HepG2 (cell line): ENCODE measurements around the gene NAV1. TPM values are rescaled to one million over a fixed set of nuclear protein-coding genes. Genes with fewer than 3 reads are reported as not detected.

Source experiments
- ATAC-seq: fragments of 200-7000 bp; cut with Tn5 transposase; 3 replicates; pipeline ENCODE4 v1.9.1; 2020; ENCODE audit warnings: mild to moderate bottlenecking, moderate library complexity
- BruUV-seq: library from RNA; stranded (reverse); fragments of 400-500 nt; replicated peaks from 2 replicates; lab custom pipeline; 2021; lab: Mats Ljungman, UMichigan
- CTCF ChIA-PET: fragments of 300-600 bp; formaldehyde crosslinking; extraction: SDS; loops from one replicate; lab custom pipeline; 2021; ENCODE audit warnings: low total read pairs, inconsistent platforms, low intra/inter-chr PET ratio; lab: Yijun Ruan, JAX
- POLR2A ChIA-PET: fragments of 350-600 bp; sonication (Branson Sonifier 250); formaldehyde crosslinking; loops from one replicate; lab custom pipeline; 2020; ENCODE audit warnings: antibody characterized with exemption, inconsistent platforms; lab: Yijun Ruan, JAX
- DNase-seq: peaks from one replicate; pipeline ENCODE4 v3.0.0-alpha.2; 2015; ENCODE audit warnings: low spot score
- FAIRE-seq: peaks from 3 replicates; lab custom pipeline; 2011; peaks lifted over from hg19 to GRCh38; lab: Jason Lieb, UNC
- H2AFZ ChIP-seq: one replicate; pipeline ENCODE4 v1.6.1; 2011; ENCODE audit warnings: low read length, inconsistent platforms
- H3K27ac ChIP-seq: fragments of 300-600 bp; 3 replicates; pipeline ENCODE4 v1.8.0; 2011; ENCODE audit warnings: mixed run types, mild to moderate bottlenecking, mixed read lengths, low read length, inconsistent platforms; ENCODE audit not compliant: insufficient read depth; ENCODE audit errors: extremely low read length
- H3K27me3 ChIP-seq, 2 experiments: fragments of 200-600 bp in 1 of 2; 2 replicates in 1 of 2; 3 replicates in 1 of 2; pipeline versions ENCODE4 v1.6.0 to v1.8.0; 2011; ENCODE audit warnings: low read length in 2 of 2, mild to moderate bottlenecking in 2 of 2, moderate library complexity in 2 of 2, inconsistent platforms in 1 of 2; ENCODE audit not compliant: insufficient read depth in 2 of 2, control insufficient read depth in 1 of 2
- H3K36me3 ChIP-seq, 2 experiments: fragments of 200-600 bp in 1 of 2; replicated peaks in 1 of 2; 2 replicates in 1 of 2; 3 replicates in 1 of 2; pipeline versions ENCODE4 v1.5.1 to v1.8.0; 2011; ENCODE audit warnings: low read length in 2 of 2, inconsistent platforms in 1 of 2; ENCODE audit not compliant: insufficient read depth in 2 of 2, control insufficient read depth in 1 of 2
- H3K4me1 ChIP-seq: 2 replicates; pipeline ENCODE4 v1.5.1; 2012; ENCODE audit warnings: low read length, inconsistent platforms; ENCODE audit not compliant: insufficient read depth
- H3K4me2 ChIP-seq: 2 replicates; pipeline ENCODE4 v1.6.0; 2011; ENCODE audit warnings: low read depth, low read length, inconsistent platforms
- H3K4me3 ChIP-seq, 3 experiments: fragments of 200-600 bp in 1 of 3; sonication (generic), shearing (Covaris generic) in 1 of 3; replicated peaks in 1 of 3; 2 replicates each; pipeline ENCODE4 v1.5.1; 2011 to 2016; ENCODE audit warnings: low read length in 3 of 3, inconsistent platforms in 2 of 3, low read depth in 2 of 3, mild to moderate bottlenecking in 2 of 3, control low read depth in 1 of 3, mixed read lengths in 1 of 3; ENCODE audit not compliant: insufficient read depth in 1 of 3
- H3K79me2 ChIP-seq: one replicate; pipeline ENCODE4 v1.6.1; 2011; ENCODE audit warnings: low read length, inconsistent platforms; ENCODE audit not compliant: insufficient read depth
- H3K9ac ChIP-seq: 2 replicates; pipeline ENCODE4 v1.6.0; 2011; ENCODE audit warnings: mild to moderate bottlenecking, low read depth, low read length, inconsistent platforms; ENCODE audit not compliant: insufficient read depth
- H3K9me3 ChIP-seq: 2 replicates; pipeline ENCODE4 v1.5.1; 2012; ENCODE audit warnings: mild to moderate bottlenecking, low read length
- H4K20me1 ChIP-seq: 2 replicates; pipeline ENCODE4 v1.6.0; 2011; ENCODE audit warnings: inconsistent platforms, mild to moderate bottlenecking, low read length, moderate library complexity; ENCODE audit not compliant: insufficient read depth
- AKNA ChIP-seq: sonication (generic); formaldehyde crosslinking; IDR thresholded peaks from 2 replicates; pipeline ENCODE4 v1.4.0; 2020; ENCODE audit warnings: missing genetic modification reagents, borderline replicate concordance
- ARNT ChIP-seq: fragments of 450-650 bp; IDR thresholded peaks from 2 replicates; pipeline ENCODE4 v1.6.1; 2017
- FLYWCH1 ChIP-seq: sonication (generic); formaldehyde crosslinking; IDR thresholded peaks from 2 replicates; pipeline ENCODE4 v1.8.1; 2023; ENCODE audit warnings: mild to moderate bottlenecking, missing genetic modification reagents
- HNF1A ChIP-seq, 2 experiments: sonication (generic) in 1 of 2; formaldehyde crosslinking in 1 of 2; IDR thresholded peaks; 2 replicates each; pipeline versions ENCODE4 v1.4.0 to v1.6.1; 2016 to 2020; ENCODE audit warnings: borderline replicate concordance in 1 of 2, low read depth in 1 of 2, mild to moderate bottlenecking in 1 of 2, missing genetic modification reagents in 1 of 2
- JDP2 ChIP-seq: sonication (generic); formaldehyde crosslinking; IDR thresholded peaks from 2 replicates; pipeline ENCODE4 v1.8.1; 2022; ENCODE audit warnings: missing genetic modification reagents, borderline replicate concordance
- MBNL3 ChIP-seq: fragments of 250-450 bp; sonication (Bioruptor Pico); conservative IDR thresholded peaks from 2 replicates; pipeline ENCODE4 v1.8.0; 2022; ENCODE audit warnings: mild to moderate bottlenecking, inconsistent platforms
- NR2F6 ChIP-seq, 2 experiments: IDR thresholded peaks; 2 replicates each; pipeline ENCODE4 v1.6.1; 2016; ENCODE audit warnings: antibody characterized with exemption in 1 of 2, mild to moderate bottlenecking in 1 of 2
- PHF5A ChIP-seq: IDR thresholded peaks from one replicate; pipeline ENCODE4 v1.6.1; 2018; ENCODE audit warnings: low read depth, missing genetic modification reagents; ENCODE audit not compliant: unreplicated experiment
- SETDB1 ChIP-seq: sonication (generic); formaldehyde crosslinking; IDR thresholded peaks from 2 replicates; pipeline ENCODE4 v1.5.1; 2020; ENCODE audit warnings: missing genetic modification reagents, mild to moderate bottlenecking, borderline replicate concordance
- SOX6 ChIP-seq, 2 experiments: fragments of 450-650 bp in 1 of 2; sonication (generic) in 1 of 2; formaldehyde crosslinking in 1 of 2; IDR thresholded peaks; 2 replicates each; pipeline versions ENCODE4 v1.4.0 to v1.6.1; 2017 to 2020; ENCODE audit warnings: antibody characterized with exemption in 1 of 2, mild to moderate bottlenecking in 1 of 2, missing genetic modification reagents in 1 of 2
- TIGD3 ChIP-seq: sonication (generic); formaldehyde crosslinking; IDR thresholded peaks from 2 replicates; pipeline ENCODE4 v1.5.1; 2020; ENCODE audit warnings: mild to moderate bottlenecking, missing genetic modification reagents, borderline replicate concordance
- ZNF205 ChIP-seq: IDR thresholded peaks from 2 replicates; pipeline ENCODE4 v1.6.1; 2018; ENCODE audit warnings: missing biosample characterization, missing genetic modification reagents
- ZNF224 ChIP-seq: sonication (generic); formaldehyde crosslinking; IDR thresholded peaks from 2 replicates; pipeline ENCODE4 v1.5.0; 2020; ENCODE audit warnings: mild to moderate bottlenecking, missing genetic modification reagents
- ZSCAN22 ChIP-seq: sonication (generic); formaldehyde crosslinking; IDR thresholded peaks from 2 replicates; pipeline ENCODE4 v1.4.0; 2020; ENCODE audit warnings: mild to moderate bottlenecking, missing genetic modification reagents
- WGBS: methylation state at CpG from one replicate; pipeline ENCODE4 v1.1.6; 2017; ENCODE audit warnings: low lambda C conversion rate; 5-methylcytosine and 5-hydroxymethylcytosine counted together
- in situ Hi-C: cut with HindIII; loops from 2 replicates; pipeline ENCODE4 v1.10.0; 2017; ENCODE audit warnings: low pct_unique_long_range_greater_than_20kb; ENCODE audit not compliant: extremely low pct_ligation_motif_present
- intact Hi-C: fragments of 100-400 bp; cut with micrococcal nuclease; formaldehyde crosslinking; loops from one replicate; pipeline ENCODE4 v1.10.0; 2022; ENCODE audit not compliant: unreplicated experiment
- polyA plus RNA-seq, 8 experiments: library from polyadenylated mRNA; depleted of rRNA in 3 of 8; stranded (reverse) in 7 of 8; unstranded in 1 of 8; fragments of >200 nt; fragmentation: Illumina TruSeq in 4 of 8; extraction: Trizol in 4 of 8; gene quantifications; 2 replicates each; pipeline versions ENCODE4 v1.2.1 to v1.2.3, GENCODE V29; 2011 to 2016; ENCODE audit warnings: low read depth in 4 of 8, missing spikeins in 1 of 8, mixed read lengths in 1 of 8; ENCODE audit not compliant: insufficient read depth in 1 of 8
- total RNA-seq, 5 experiments: library from RNA; depleted of rRNA; stranded (reverse); fragments of >200 nt; fragmentation: Illumina TruSeq; extraction: Trizol; gene quantifications; 2 replicates each; pipeline ENCODE4 v1.2.3, GENCODE V29; 2016; ENCODE audit warnings: low read depth in 1 of 5

NAV1 gene
- total and polyA plus RNA-seq, 2 of the 13 experiments (the other 11 are each of a cell fraction or from before 2014, with no cell fraction given): not detected

GRCh38 chr1:201507360-201507675 is 31.6 kb upstream of the NAV1 start:
- Histone ChIP-seq H3K9ac (peak overlapping the region; percentile 66), H3K4me1 (peaks cover 57% of the 10 kb centered on the region), H3K4me3 (peak overlapping the region in 2 of 3 experiments; percentile 77 to 80; a peak in 4 of 6 replicates), H3K27me3 (no peaks in the 10 kb centered on the region; a peak in 1 of 5 replicates), H4K20me1 (no peaks in the 10 kb centered on the region), H3K79me2 (no peaks in the 10 kb centered on the region), H2AFZ (no peak overlapping the region), H3K36me3 (no peaks in the 10 kb centered on the region), H3K4me2 (peak overlapping the region; percentile 87), H3K27ac (no peak overlapping the region), H3K9me3 (no peaks in the 10 kb centered on the region)
- FAIRE-seq (no peak), DNase-seq (no peak), ATAC-seq (peak; percentile 11; the same call in 2 of the 3 replicates)
- POLR2A ChIA-PET: interaction anchor here (1.2 to 2.5 kb wide), 3 partner anchors 9 to 39 kb away, joined by 4 to 9 read pairs (median 9); partner anchors contain the start of gene PHLDA3
- 43% methylated on average over 6 of the region's 11 CpGs for WGBS
- intact Hi-C loops (no loop called here), in situ Hi-C loops (no loop called here)
- CTCF ChIA-PET: interaction anchor here (2.5 kb wide), 1 partner anchor 25 kb away, joined by 5 read pairs; no protein-coding TSS in a partner anchor
- BruUV-seq: TSS peak; percentile 68
- TF ChIP-seq AKNA (CRISPR knock-in tag): no peak
- TF ChIP-seq ZSCAN22 (CRISPR knock-in tag): no peak
- no peak for TF ChIP-seq PHF5A
- no peak for TF ChIP-seq JDP2 (CRISPR knock-in tag)
- TF ChIP-seq ZNF224 (CRISPR knock-in tag): no peak
- TF ChIP-seq FLYWCH1: no peak
- 0 out of 2 replicates have a peak, but pooled peaks have one; percentile 27 for TF ChIP-seq NR2F6 (IDR thresholded peaks at IDR 0.05)
- TF ChIP-seq NR2F6 (CRISPR knock-in tag; IDR thresholded peaks at IDR 0.05): no peak; the same call in 1 of the 2 replicates
- no peak for TF ChIP-seq TIGD3 (CRISPR knock-in tag)
- no peak for TF ChIP-seq HNF1A (IDR thresholded peaks at IDR 0.05; ENCODE audit: low read depth)
- no peak for TF ChIP-seq HNF1A (CRISPR knock-in tag; IDR thresholded peaks at IDR 0.05; ENCODE audit: borderline replicate concordance)
- no peak for TF ChIP-seq MBNL3
- no peak for TF ChIP-seq SETDB1 (CRISPR knock-in tag)
- 0 out of 2 replicates have a peak, but pooled peaks have one; percentile 5 for TF ChIP-seq ZNF205 (CRISPR knock-in tag)
- TF ChIP-seq ARNT: no peak
- TF ChIP-seq SOX6 (IDR thresholded peaks at IDR 0.05): no peak
- no peak for TF ChIP-seq SOX6 (CRISPR knock-in tag; IDR thresholded peaks at IDR 0.05)
